GM12872 (cell line): ENCODE results near the gene AVL9.

Experiments
- TF ChIP-seq, protein P1 (sequence below): IDR thresholded peaks from 3 replicates; pipeline ENCODE4 v1.5.1; 2011; ENCODE audit warnings: low read depth, mild to moderate bottlenecking, low read length, moderate library complexity; ENCODE audit not compliant: insufficient read depth

Gene AVL9

DNA sequence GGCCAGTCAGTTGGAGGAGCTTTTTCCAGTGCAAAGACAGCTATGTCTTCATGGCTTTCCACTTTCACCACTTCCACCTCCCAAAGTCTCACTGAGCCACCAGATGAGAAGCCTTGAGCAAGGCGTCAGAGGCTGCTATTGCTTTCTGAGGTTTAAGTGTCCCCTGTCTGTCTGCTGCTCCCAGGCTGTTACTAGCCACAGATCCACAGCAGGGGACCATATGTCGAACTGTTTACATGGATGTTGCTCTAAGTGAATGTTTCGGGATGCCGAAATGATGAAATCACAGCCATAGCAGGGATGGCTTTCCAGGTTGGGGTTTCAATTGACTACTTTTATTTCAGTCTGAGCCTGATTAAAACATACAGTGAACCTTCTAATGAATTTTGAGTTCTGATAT lies 88.5 kb downstream of the AVL9 start:
- TF ChIP-seq, protein P1, sequence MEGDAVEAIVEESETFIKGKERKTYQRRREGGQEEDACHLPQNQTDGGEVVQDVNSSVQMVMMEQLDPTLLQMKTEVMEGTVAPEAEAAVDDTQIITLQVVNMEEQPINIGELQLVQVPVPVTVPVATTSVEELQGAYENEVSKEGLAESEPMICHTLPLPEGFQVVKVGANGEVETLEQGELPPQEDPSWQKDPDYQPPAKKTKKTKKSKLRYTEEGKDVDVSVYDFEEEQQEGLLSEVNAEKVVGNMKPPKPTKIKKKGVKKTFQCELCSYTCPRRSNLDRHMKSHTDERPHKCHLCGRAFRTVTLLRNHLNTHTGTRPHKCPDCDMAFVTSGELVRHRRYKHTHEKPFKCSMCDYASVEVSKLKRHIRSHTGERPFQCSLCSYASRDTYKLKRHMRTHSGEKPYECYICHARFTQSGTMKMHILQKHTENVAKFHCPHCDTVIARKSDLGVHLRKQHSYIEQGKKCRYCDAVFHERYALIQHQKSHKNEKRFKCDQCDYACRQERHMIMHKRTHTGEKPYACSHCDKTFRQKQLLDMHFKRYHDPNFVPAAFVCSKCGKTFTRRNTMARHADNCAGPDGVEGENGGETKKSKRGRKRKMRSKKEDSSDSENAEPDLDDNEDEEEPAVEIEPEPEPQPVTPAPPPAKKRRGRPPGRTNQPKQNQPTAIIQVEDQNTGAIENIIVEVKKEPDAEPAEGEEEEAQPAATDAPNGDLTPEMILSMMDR: no peak

DNA sequence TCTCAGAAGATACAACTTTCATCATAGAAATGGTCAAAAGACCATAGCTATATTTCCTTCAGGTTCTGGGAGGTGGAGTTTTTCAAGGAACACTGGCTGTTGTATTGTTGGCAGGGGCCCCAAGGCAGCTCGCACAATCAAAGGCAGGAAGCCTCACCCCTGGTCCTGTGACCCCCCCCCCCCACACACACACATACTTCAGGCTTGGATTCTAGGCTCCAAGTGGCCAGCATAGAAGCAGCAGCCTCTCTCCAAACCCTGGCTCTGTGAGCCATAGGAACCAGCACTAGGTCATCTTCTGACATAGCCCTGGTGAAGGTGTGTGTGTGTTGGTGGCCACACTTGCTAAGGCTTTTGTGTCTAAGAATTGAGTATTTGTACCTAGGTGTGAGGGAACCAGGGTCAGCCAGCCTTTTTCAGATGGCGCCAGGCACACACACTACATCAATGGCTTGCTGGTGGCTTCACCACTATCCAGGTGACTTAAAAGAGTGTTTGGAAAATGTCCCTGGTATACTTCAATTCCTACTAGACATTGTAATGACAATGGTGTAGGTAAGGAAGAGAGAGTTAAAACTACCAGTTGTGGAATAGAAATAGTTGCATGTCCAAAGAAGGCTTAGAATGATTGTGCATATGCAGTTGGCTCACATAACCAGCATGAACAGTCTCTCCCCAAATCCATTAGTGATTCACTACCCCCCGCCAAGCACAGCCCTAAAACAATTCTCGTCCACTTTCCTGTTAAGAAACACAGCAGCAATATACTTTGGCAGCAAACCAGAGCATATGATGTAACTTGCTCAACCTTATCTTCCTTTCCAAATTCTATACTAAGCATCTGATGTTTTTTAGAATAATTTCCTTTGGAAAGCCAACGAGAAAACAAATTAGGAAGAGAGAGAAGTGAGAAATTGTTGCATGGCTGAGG lies 91.3 kb downstream of the AVL9 start:
- TF ChIP-seq, protein P1: no peak

DNA sequence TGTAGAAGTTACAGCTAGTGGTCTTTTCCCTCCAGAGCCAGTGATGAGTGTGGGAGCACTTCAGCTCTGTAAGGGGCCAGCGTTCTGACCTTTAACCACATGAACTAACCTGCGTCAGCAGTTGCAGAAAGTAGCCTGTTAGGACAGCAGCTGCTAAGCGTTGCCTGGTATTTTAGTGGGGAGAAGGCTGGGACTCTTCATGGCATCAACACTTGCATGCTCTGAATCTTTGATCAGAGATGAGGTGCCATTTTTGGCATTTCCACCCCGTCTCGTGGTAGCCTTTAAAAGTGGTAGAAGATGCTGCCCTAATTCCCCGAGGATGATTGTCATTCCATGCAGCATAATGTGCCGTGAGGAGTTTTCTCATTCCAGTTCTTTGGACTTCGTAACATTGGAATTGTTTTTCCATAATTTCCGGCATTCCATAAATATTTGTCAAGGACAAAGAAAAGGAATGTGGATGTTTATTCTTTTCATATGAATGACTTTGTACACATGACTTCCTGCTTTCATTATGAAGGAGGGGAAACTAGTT lies 92.2 kb downstream of the AVL9 start:
- TF ChIP-seq, protein P1: no peak

DNA sequence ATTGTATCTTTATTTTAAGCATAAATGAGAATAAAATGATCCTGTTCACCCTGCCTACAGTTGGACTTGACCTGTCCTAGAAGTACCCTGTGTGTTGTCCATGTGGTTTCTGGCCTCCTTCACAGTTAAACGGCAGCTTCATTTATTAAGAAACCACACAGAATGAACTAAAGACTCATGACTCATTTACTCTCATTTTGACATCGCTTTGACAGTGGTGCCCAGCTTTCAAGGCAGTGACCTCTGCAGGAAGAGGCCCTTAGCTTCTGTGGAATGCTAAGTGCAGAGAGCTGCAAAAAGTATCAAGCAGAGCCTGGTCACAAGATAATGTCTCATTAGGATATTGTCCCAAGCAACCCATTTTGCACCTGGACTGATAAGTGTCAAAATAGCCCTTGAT lies 93.4 kb downstream of the AVL9 start:
- TF ChIP-seq, protein P1: no peak

DNA sequence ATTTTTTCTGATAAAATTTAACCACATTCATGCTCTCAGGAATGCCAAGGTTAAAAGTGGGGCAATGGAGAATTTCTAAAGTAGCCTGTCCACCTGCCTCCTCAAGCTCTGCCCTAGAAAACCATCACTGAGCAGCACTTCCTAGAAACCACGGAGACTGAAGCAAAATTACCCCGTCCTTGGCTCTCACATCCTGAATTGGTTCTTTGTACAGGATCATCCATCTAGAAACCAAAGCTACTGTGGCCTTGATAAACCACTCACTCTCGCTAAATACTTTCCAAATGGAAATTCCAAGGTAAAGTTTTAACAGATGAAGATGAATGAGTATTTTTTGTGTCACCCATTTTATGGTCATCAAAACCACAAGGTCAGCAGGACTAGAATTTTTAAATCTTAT lies 96.6 kb downstream of the AVL9 start:
- TF ChIP-seq, protein P1: no peak

DNA sequence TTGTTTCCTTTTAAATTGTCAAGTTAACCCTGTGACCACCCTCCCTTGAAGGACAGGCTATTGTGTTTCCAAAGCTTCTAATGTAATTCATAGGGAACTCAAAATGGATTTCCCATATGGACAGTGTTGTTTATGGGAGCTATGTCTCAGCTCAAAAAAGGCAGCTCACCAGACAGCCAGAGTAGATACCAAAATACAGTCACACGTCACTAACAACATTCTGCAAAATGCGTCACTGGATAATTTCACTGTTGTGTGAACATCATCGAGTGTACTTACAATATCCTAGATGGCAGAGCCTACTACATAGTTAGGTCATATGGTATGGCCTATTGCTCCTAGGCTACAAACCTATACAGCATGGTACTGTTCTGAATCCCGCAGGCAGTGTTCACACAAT lies 97.4 kb downstream of the AVL9 start:
- TF ChIP-seq, protein P1: no peak

DNA sequence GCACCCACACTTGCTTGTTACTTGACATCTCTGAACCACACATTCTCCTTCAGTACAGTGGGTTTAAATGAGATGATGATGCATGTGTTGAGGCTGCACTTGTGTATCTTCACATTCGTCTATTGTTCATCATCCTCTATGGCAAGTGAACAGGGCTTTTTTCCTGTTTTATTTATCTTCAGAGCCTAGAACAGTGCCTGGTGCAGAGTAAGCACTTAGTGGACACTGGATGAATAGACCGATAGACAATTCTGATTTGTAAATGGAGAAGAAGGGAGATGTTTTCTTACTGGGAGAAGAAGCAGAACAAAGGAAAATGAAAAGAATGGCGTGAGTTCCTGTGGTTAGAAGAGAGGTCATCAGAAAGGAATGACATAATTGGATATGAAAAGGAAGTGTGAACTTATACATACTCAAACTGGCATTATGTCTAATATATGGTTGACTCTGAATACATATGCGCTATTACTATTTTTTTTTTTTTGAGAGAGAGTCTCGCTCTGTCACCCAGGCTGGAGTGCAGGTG lies 99.7 kb downstream of the AVL9 start:
- TF ChIP-seq, protein P1: no peak
